Karpas-422 (cell line): ENCODE measurements around the gene SLC22A23. TPM values are rescaled to one million over a fixed set of nuclear protein-coding genes. Genes with fewer than 3 reads are reported as not detected.

Source experiments
- DNase-seq: peaks from one replicate; pipeline ENCODE4 v3.0.0-alpha.2; 2015
- H2AFZ ChIP-seq: fragments of 200-600 bp; sonication (generic); 2 replicates; pipeline ENCODE4 v1.6.1; 2014; ENCODE audit warnings: antibody characterized with exemption, low read length, mixed read lengths
- H3K27ac ChIP-seq: fragments of 200-600 bp; sonication (generic); 2 replicates; pipeline ENCODE4 v1.5.1; 2014; ENCODE audit warnings: mild to moderate bottlenecking, low read length, moderate library complexity
- H3K27me3 ChIP-seq: fragments of 200-600 bp; sonication (generic); 2 replicates; pipeline ENCODE4 v1.6.1; 2014; ENCODE audit warnings: low read length, mixed read lengths
- H3K36me3 ChIP-seq: fragments of 200-600 bp; sonication (generic); 2 replicates; pipeline ENCODE4 v1.6.1; 2014; ENCODE audit warnings: low read length, mixed read lengths; ENCODE audit not compliant: insufficient read depth
- H3K4me1 ChIP-seq: fragments of 200-600 bp; sonication (generic); 2 replicates; pipeline ENCODE4 v1.6.1; 2014; ENCODE audit warnings: mild to moderate bottlenecking, low read length, mixed read lengths
- H3K4me2 ChIP-seq: fragments of 200-600 bp; sonication (generic); 2 replicates; pipeline ENCODE4 v1.6.1; 2014; ENCODE audit warnings: low read length, low read depth, mild to moderate bottlenecking; ENCODE audit not compliant: poor library complexity, severe bottlenecking
- H3K4me3 ChIP-seq: fragments of 200-600 bp; sonication (generic); 2 replicates; pipeline ENCODE4 v1.5.1; 2014; ENCODE audit warnings: mild to moderate bottlenecking, antibody characterized with exemption, low read length, mixed read lengths
- H3K79me2 ChIP-seq: fragments of 200-600 bp; sonication (generic); 2 replicates; pipeline ENCODE4 v1.6.1; 2014; ENCODE audit warnings: mild to moderate bottlenecking, low read length, mixed read lengths
- H3K9ac ChIP-seq: fragments of 200-600 bp; sonication (generic); 2 replicates; pipeline ENCODE4 v1.6.0; 2014; ENCODE audit warnings: low read length
- H3K9me2 ChIP-seq: fragments of 200-600 bp; sonication (generic), shearing (Covaris generic); replicated peaks from 2 replicates; pipeline ENCODE4 v1.6.0; 2014; ENCODE audit warnings: mild to moderate bottlenecking, low read length, moderate library complexity; ENCODE audit not compliant: insufficient read depth
- H3K9me3 ChIP-seq: fragments of 300-700, 200-600 bp; sonication (generic); 2 replicates; pipeline ENCODE4 v1.6.1; 2014; ENCODE audit warnings: low read length, mixed read lengths
- H4K20me1 ChIP-seq: fragments of 200-600 bp; sonication (generic); 2 replicates; pipeline ENCODE4 v1.6.1; 2014; ENCODE audit warnings: mild to moderate bottlenecking, antibody characterized with exemption, low read length, low read depth; ENCODE audit not compliant: insufficient read depth
- total RNA-seq: library from RNA; depleted of rRNA; stranded (reverse); fragments of >200 nt; shearing (Covaris generic); gene quantifications from 2 replicates; pipeline ENCODE4 v1.2.3, GENCODE V29; 2014; ENCODE audit warnings: low replicate concordance

The SLC22A23 gene
- total RNA-seq, 1 experiment from 2014 or later = not detected

DNA sequence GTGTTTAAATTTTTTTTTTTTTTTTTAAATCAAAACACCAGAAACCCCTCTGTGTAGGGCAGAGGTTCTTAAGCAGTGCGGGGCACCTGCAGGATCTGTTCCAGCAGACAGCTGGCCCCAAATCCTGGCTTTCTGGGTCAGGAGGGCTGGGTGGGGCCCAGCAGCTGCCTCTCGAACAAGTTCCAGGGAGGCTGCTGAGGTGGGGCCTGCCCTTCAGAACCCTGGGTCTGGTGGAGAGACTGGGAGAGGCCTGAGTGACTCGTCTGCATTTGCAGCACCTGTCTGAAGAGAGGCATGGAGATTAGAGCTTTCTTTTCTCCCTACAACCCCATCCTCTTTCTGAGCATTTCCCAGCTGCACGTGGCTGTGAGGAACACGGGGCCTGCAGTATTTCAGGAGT lies 189.7 kb downstream of the SLC22A23 start:
- Histone ChIP-seq H4K20me1 (peaks cover 45% of the 10 kb centered on the region), H3K36me3 (peaks cover 9% of the 10 kb centered on the region; the same call in 1 of the 2 replicates), H3K9me2 (no peaks in the 10 kb centered on the region), H3K27ac (no peak overlapping the region), H3K9me3 (no peaks in the 10 kb centered on the region), H2AFZ (no peak overlapping the region), H3K79me2 (peaks cover 27% of the 10 kb centered on the region), H3K4me2 (no peak overlapping the region), H3K4me1 (no peaks in the 10 kb centered on the region), H3K9ac (no peak overlapping the region), H3K4me3 (no peak overlapping the region), H3K27me3 (no peaks in the 10 kb centered on the region)
- DNase-seq = no peak

DNA sequence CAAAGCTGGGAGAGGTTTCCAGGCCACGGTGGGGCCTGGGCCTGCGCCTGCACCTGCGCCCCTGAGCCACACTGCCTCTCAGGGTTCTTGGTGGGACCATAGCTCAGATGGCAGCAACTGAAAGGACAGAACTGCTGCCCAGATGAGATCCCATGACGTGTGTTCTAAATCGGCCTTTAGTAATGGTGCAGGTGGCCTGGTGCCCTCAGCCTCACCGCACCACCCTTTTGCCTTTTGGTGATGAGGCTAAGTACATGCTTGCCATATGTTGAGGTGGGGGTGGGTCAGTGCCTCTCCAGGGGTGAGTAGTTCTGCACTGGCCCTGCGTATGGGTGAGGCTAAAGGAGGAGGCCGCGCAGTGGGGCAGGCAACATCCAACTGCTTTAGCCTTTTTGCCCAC lies 190.7 kb downstream of the SLC22A23 start:
- H3K4me3 ChIP-seq = no peak overlapping the region
- H3K4me2 ChIP-seq = no peak overlapping the region
- H3K9me2 ChIP-seq = no peaks in the 10 kb centered on the region
- H3K79me2 ChIP-seq = peaks cover 37% of the 10 kb centered on the region
- peaks cover 1% of the 10 kb centered on the region; the same call in 1 of the 2 replicates for H3K4me1 ChIP-seq
- H3K27me3 ChIP-seq = no peaks in the 10 kb centered on the region
- peaks cover 9% of the 10 kb centered on the region; the same call in 1 of the 2 replicates for H3K36me3 ChIP-seq
- no peak overlapping the region for H3K27ac ChIP-seq
- H3K9me3 ChIP-seq = no peaks in the 10 kb centered on the region
- H4K20me1 ChIP-seq = peaks cover 45% of the 10 kb centered on the region
- H3K9ac ChIP-seq = no peak overlapping the region
- H2AFZ ChIP-seq = no peak overlapping the region
- no peak for DNase-seq

DNA sequence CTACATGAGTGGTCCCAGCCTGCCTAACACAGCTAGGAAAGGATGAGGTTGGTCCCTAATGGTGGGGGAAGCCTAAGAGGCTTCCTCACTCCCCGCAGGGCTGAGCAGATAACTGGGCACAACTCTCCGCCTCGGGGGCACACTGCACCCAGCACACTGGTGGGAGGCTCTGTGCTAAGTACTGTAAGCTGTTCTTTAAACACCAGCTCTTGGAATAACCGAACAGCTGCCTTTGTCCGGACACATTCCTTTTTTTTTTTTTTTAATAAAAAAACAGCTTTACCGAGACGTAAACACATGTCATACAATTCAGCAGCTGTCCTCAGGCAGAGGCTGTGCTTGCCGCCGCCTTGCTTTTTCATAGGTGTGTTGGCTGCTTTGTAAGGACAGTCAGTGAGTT lies 191.2 kb downstream of the SLC22A23 start:
- Histone ChIP-seq H3K9ac (no peak overlapping the region), H3K9me3 (no peaks in the 10 kb centered on the region), H3K79me2 (peaks cover 42% of the 10 kb centered on the region), H4K20me1 (peaks cover 46% of the 10 kb centered on the region), H3K4me2 (no peak overlapping the region), H2AFZ (no peak overlapping the region), H3K9me2 (no peaks in the 10 kb centered on the region), H3K4me1 (peaks cover 5% of the 10 kb centered on the region), H3K27me3 (no peaks in the 10 kb centered on the region), H3K4me3 (no peak overlapping the region), H3K36me3 (peaks cover 9% of the 10 kb centered on the region; the same call in 1 of the 2 replicates), H3K27ac (no peak overlapping the region)
- DNase-seq = no peak

DNA sequence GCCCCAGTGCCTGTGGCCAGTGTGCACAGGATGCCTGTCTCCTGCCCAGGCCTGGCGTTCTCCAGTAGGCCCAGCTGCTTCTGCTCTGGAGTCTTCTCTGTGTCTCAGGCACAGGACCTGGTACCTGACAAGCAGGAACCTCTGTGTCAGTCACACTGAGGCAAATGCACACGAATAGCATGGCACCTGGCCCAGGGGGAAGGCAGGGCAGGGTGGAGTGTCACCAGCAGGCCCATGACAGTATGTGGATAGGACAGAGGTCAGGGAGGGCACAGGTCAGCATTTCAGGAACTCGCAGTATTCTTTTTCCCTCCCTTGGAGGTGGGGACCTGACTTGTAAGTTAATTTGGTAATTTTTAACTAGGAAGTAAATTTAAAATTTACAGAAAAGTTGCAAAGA lies 192.5 kb downstream of the SLC22A23 start:
- no peak overlapping the region for H3K4me3 ChIP-seq
- H3K9me2 ChIP-seq = no peaks in the 10 kb centered on the region
- H3K4me2 ChIP-seq = no peak overlapping the region
- H3K36me3 ChIP-seq = peaks cover 8% of the 10 kb centered on the region; the same call in 1 of the 2 replicates
- peaks cover 17% of the 10 kb centered on the region for H3K4me1 ChIP-seq
- no peak for DNase-seq
- no peak overlapping the region for H3K9ac ChIP-seq
- no peak overlapping the region for H3K27ac ChIP-seq
- H4K20me1 ChIP-seq = peaks cover 39% of the 10 kb centered on the region
- H3K79me2 ChIP-seq = peaks cover 55% of the 10 kb centered on the region
- no peaks in the 10 kb centered on the region for H3K27me3 ChIP-seq
- H3K9me3 ChIP-seq = no peaks in the 10 kb centered on the region
- H2AFZ ChIP-seq = no peak overlapping the region

DNA sequence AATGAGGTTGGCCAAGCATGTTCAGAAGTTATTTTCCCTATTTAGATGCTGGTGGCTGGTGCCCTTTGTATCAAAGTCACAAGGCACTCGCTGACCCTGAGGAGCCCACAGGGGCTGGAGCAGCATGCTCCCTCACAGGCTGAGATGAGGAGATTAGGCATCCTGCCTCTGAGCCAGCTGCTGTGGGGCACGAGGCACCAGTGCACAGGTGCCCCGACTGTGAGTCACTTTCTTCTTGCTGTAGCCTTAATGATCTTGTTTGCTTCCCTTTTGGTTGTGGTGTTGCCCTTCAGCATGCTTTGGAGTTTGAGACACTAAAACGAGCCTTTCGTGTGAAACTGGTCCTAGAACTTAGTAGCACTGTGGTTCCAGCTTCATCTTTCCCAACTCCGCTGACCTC lies 193.8 kb downstream of the SLC22A23 start:
- Histone ChIP-seq H3K79me2 (peaks cover 58% of the 10 kb centered on the region), H4K20me1 (peaks cover 36% of the 10 kb centered on the region), H3K27ac (no peak overlapping the region), H3K9me2 (no peaks in the 10 kb centered on the region), H3K27me3 (no peaks in the 10 kb centered on the region), H3K9me3 (no peaks in the 10 kb centered on the region), H2AFZ (no peak overlapping the region), H3K36me3 (0 out of 2 replicates have a peak, but pooled peaks cover 4% of the 10 kb centered on the region), H3K4me1 (peaks cover 17% of the 10 kb centered on the region), H3K9ac (no peak overlapping the region), H3K4me3 (no peak overlapping the region), H3K4me2 (no peak overlapping the region)
- no peak for DNase-seq

DNA sequence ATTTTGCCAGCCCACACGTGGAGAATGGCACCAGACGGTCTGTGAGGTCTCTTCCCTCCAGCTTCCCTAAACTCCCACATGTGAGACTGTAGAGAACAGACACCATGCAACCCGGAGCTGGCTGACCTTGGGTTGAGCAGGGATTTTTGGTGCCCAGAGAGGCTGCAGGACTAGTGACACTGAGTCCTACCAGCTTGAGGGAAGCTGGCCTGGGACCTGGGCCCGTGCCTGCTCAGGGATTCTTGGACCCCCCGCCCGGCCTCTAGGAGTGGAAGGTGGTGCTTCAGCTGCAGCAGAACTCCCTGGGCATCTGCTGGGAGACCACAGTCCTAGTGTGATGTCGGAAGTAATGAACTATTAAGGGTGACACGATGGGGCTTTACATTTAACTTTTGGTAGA lies 194.9 kb downstream of the SLC22A23 start:
- Histone ChIP-seq H2AFZ (no peak overlapping the region), H3K4me1 (peaks cover 17% of the 10 kb centered on the region), H4K20me1 (peaks cover 31% of the 10 kb centered on the region), H3K27me3 (no peaks in the 10 kb centered on the region), H3K9me2 (no peaks in the 10 kb centered on the region), H3K9me3 (no peaks in the 10 kb centered on the region), H3K9ac (no peak overlapping the region), H3K79me2 (peaks cover 58% of the 10 kb centered on the region), H3K27ac (no peak overlapping the region), H3K4me3 (no peak overlapping the region), H3K4me2 (no peak overlapping the region), H3K36me3 (0 out of 2 replicates have a peak, but pooled peaks cover 4% of the 10 kb centered on the region)
- no peak for DNase-seq

DNA sequence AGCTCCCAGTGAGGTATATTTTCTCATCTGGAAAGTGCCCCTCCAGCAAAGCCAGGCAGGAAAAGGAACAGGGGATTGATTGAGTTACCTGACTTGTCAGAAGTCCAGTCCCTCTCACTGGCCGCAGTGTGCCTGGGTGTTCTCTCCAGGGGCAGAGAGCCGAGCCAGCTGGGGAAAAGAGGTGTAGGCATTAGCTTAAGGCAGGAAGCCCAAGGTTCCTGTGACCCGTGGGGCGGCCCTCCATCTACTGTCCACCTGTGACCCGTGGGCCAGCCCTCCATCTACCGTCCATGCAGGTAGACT lies 195.4 kb downstream of the SLC22A23 start:
- DNase-seq = no peak
- no peak overlapping the region for H3K27ac ChIP-seq
- H3K27me3 ChIP-seq = no peaks in the 10 kb centered on the region
- H4K20me1 ChIP-seq = peaks cover 31% of the 10 kb centered on the region
- H3K4me3 ChIP-seq = no peak overlapping the region
- 0 out of 2 replicates have a peak, but pooled peaks cover 4% of the 10 kb centered on the region for H3K36me3 ChIP-seq
- no peaks in the 10 kb centered on the region for H3K9me3 ChIP-seq
- H2AFZ ChIP-seq = no peak overlapping the region
- no peak overlapping the region for H3K4me2 ChIP-seq
- peaks cover 17% of the 10 kb centered on the region for H3K4me1 ChIP-seq
- H3K79me2 ChIP-seq = peaks cover 58% of the 10 kb centered on the region
- no peak overlapping the region for H3K9ac ChIP-seq
- H3K9me2 ChIP-seq = no peaks in the 10 kb centered on the region

DNA sequence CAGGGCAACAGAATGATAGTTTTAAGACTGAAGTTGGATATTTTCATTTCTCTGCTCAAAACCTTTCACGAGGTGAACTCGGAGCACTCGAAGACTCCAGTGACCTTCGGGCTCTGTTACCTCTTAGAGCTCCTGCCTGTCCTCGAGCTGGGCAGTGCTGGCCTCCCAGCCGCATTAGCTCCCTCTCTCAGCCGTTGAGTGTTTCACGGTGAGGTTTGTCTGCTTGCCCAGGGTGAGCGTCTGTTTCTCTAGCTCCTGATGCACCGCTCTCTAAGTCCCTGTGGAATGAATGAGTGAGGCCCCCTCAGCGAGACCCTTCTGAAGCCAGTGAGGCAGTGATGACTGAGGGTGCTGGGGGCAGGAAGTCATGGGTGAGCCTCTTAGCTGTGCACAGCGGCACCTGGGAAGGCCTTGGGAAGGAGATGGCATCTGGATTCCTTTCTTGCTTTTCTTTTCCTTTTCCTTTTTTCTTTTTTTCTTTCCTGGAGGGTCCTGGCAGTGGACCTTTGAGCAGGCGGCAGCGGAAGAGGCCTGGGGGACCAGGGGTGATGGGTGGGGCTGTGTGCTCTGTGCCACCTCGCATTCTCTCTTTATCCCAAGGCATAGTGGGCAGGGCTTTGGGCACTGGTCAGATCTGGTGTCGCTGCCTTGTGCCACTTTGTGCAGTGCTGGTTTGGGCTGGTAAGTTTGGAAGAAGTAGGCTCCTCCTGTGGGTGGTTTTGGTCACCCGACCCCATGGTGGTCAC lies 195.9 kb downstream of the SLC22A23 start:
- Histone ChIP-seq H4K20me1 (peaks cover 31% of the 10 kb centered on the region), H3K9ac (peak overlapping the region; percentile 33; the same call in 1 of the 2 replicates), H3K4me2 (peak overlapping the region; percentile 78), H2AFZ (no peak overlapping the region), H3K27me3 (no peaks in the 10 kb centered on the region), H3K4me1 (peaks cover 17% of the 10 kb centered on the region), H3K27ac (no peak overlapping the region), H3K79me2 (peaks cover 58% of the 10 kb centered on the region), H3K9me2 (no peaks in the 10 kb centered on the region), H3K4me3 (peak overlapping the region; percentile 73; the same call in 1 of the 2 replicates), H3K36me3 (0 out of 2 replicates have a peak, but pooled peaks cover 4% of the 10 kb centered on the region), H3K9me3 (no peaks in the 10 kb centered on the region)
- DNase-seq = no peak
